H1 (cell line): ENCODE data around the gene SLMAP. TPM values are rescaled to one million over a fixed set of nuclear protein-coding genes. Genes with fewer than 3 reads are reported as not detected.

Experiments
- CHD1 ChIP-seq: IDR thresholded peaks from 2 replicates; pipeline ENCODE4 v1.6.1; 2012; ENCODE audit warnings: low read depth, low read length, improper control_type of control experiment
- CHD2 ChIP-seq: IDR thresholded peaks from 2 replicates; pipeline ENCODE4 v1.6.1; 2012; ENCODE audit warnings: low read length, improper control_type of control experiment
- CHD7 ChIP-seq: fragments of 300-600 bp; sonication (generic); IDR thresholded peaks from 2 replicates; pipeline ENCODE4 v1.7.1; 2012; ENCODE audit warnings: low read length, moderate library complexity, mild to moderate bottlenecking, inconsistent platforms; ENCODE audit not compliant: insufficient replicate concordance
- CREB1 ChIP-seq: IDR thresholded peaks from 2 replicates; pipeline ENCODE4 v1.6.1; 2012; ENCODE audit warnings: inconsistent platforms
- MAFK ChIP-seq: IDR thresholded peaks from 2 replicates; pipeline ENCODE4 v1.6.1; 2012; ENCODE audit warnings: low read depth, mild to moderate bottlenecking, improper control_type of control experiment, low read length
- POLR2A ChIP-seq, 2 experiments: IDR thresholded peaks; 1 replicate in 1 of 2; 2 replicates in 1 of 2; pipeline ENCODE4 v1.6.1; 2011; ENCODE audit warnings: low read depth in 2 of 2, low read length in 2 of 2, mild to moderate bottlenecking in 2 of 2; ENCODE audit errors: control extremely low read depth in 1 of 2
- SP1 ChIP-seq: IDR thresholded peaks from 2 replicates; pipeline ENCODE4 v1.6.1; 2011; ENCODE audit warnings: low read depth, low read length
- SRF ChIP-seq: IDR thresholded peaks from 2 replicates; pipeline ENCODE4 v1.6.1; 2011; ENCODE audit warnings: mild to moderate bottlenecking, low read depth, low read length, moderate library complexity
- USF2 ChIP-seq: IDR thresholded peaks from 2 replicates; pipeline ENCODE4 v1.6.1; 2011; ENCODE audit warnings: low read length, improper control_type of control experiment
- YY1 ChIP-seq: IDR thresholded peaks from 2 replicates; pipeline ENCODE4 v1.6.1; 2011; ENCODE audit warnings: low read depth, mild to moderate bottlenecking, low read length
- polyA plus RNA-seq, 7 experiments: library from polyadenylated mRNA; depleted of rRNA in 3 of 7; stranded (reverse) in 5 of 7; unstranded in 2 of 7; fragments of >200 nt in 5 of 7; fragments of 200-250 nt in 2 of 7; gene quantifications; 1 replicate in 5 of 7; 2 replicates in 1 of 7; 4 replicates in 1 of 7; pipeline versions ENCODE4 v1.2.1 to v1.2.3, GENCODE V29; 2011 to 2013; ENCODE audit warnings: missing spikeins in 2 of 7, mixed read lengths in 2 of 7
- total RNA-seq: library from RNA; stranded (reverse); fragmentation: NEBNext Ultra II Directional; extraction: Animal tissue kit (Norgen Biotek cat#: 25700); gene quantifications from 2 replicates; pipeline ENCODE4 v1.2.1, GENCODE V29; 2021

The SLMAP gene
- total and polyA plus RNA-seq, 2 of the 8 experiments (the other 6 are each of a cell fraction or from before 2014, with no cell fraction given): 13.6 to 70.4 TPM

- TF ChIP-seq CHD7 (no peak), SRF (no peak), CHD2 (no peak), POLR2A (IDR thresholded peaks at IDR 0.05; ENCODE audit: control extremely low read depth in 1 of 2, low read depth in 2 of 2, low read length in 2 of 2) (no peak), MAFK (no peak), CHD1 (no peak), YY1 (no peak), SP1 (no peak), CREB1 (no peak), USF2 (no peak)
These were observed 32.5 kb downstream of the SLMAP start (continued) for GRCh38 chr3:57788624-57789018.
